BJ (cell line): ENCODE data around the gene CCDC142. TPM values are rescaled to one million over a fixed set of nuclear protein-coding genes. Genes with fewer than 3 reads are reported as not detected.

Experiments used
- CTCF ChIA-PET: fragments of 350-600 bp; formaldehyde crosslinking; extraction: SDS; loops from one replicate; lab custom pipeline; 2021; ENCODE audit warnings: antibody characterized with exemption, inconsistent platforms; lab: Yijun Ruan, JAX
- POLR2A ChIA-PET: fragments of 300-600 bp; sonication (Branson Sonifier 250); formaldehyde crosslinking; extraction: SDS; loops from one replicate; lab custom pipeline; 2021; ENCODE audit warnings: antibody characterized with exemption; lab: Charles Lee
- DNase-seq: peaks from one replicate; pipeline ENCODE4 v3.0.0-alpha.2; 2011; ENCODE audit warnings: low read depth
- H3K27me3 ChIP-seq: 2 replicates; pipeline ENCODE4 v1.6.0; 2011; ENCODE audit warnings: low read length; ENCODE audit not compliant: control insufficient read depth, insufficient read depth
- H3K36me3 ChIP-seq: 2 replicates; pipeline ENCODE4 v1.5.1; 2011; ENCODE audit warnings: low read length; ENCODE audit not compliant: control insufficient read depth, insufficient read depth
- H3K4me3 ChIP-seq: 2 replicates; pipeline ENCODE4 v1.5.1; 2011; ENCODE audit warnings: low read depth, mild to moderate bottlenecking, control low read depth, low read length
- CTCF ChIP-seq: IDR thresholded peaks from 2 replicates; pipeline ENCODE4 v1.5.1; 2011; ENCODE audit warnings: low read depth, mild to moderate bottlenecking, control low read depth, inconsistent platforms, low read length, moderate library complexity; ENCODE audit not compliant: insufficient read depth
- polyA plus RNA-seq: library from polyadenylated mRNA; depleted of rRNA; stranded (reverse); fragments of >200 nt; gene quantifications from 2 replicates; pipeline ENCODE4 v1.2.3, GENCODE V29; 2011

CCDC142 gene
- polyA plus RNA-seq, 1 experiment: 6.2 TPM

GRCh38 chr2:74457549-74458131 lies 25.2 kb downstream of the CCDC142 start:
- CTCF ChIA-PET: interaction anchor here (1.2 to 2.3 kb wide), 3 partner anchors 10 to 122 kb away, joined by 4 to 11 read pairs (median 4); partner anchors contain the start of genes CCDC142 and TTC31
- DNase-seq: no peak
- POLR2A ChIA-PET: no interaction called here
- H3K36me3 ChIP-seq: peaks cover 14% of the 10 kb centered on the region
- no peak for TF ChIP-seq CTCF
- H3K27me3 ChIP-seq: no peaks in the 10 kb centered on the region
- peak overlapping the region; percentile 56 for H3K4me3 ChIP-seq

GRCh38 chr2:74457129-74457548 lies 25.7 kb downstream of the CCDC142 start:
- no peak for DNase-seq
- ChIA-PET CTCF (interaction anchor here (0.9 to 2.3 kb wide), 3 partner anchors 26 to 122 kb away, joined by 3 to 11 read pairs (median 4); partner anchors contain the start of genes CCDC142 and TTC31), POLR2A (no interaction called here)
- Histone ChIP-seq H3K36me3 (peaks cover 11% of the 10 kb centered on the region), H3K27me3 (no peaks in the 10 kb centered on the region), H3K4me3 (peak overlapping the region; percentile 56)
- no peak for TF ChIP-seq CTCF

GRCh38 chr2:74454654-74455511 lies 27.9 kb downstream of the CCDC142 start, which contains the start of gene INO80B:
INO80B (plus strand) TSS chr2:74455087; CDS start chr2:74455117, 30 bp downstream.
- no peaks in the 10 kb centered on the region for H3K36me3 ChIP-seq
- DNase-seq: peak; percentile 87
- CTCF ChIA-PET: interaction anchor here (0.8 to 4.2 kb wide), 7 partner anchors 12 to 256 kb away, joined by 3 to 13 read pairs (median 3); partner anchors contain the start of genes CCDC142 and TTC31
- no peak for TF ChIP-seq CTCF
- H3K4me3 ChIP-seq: peak within 1 kb of the TSS; percentile 68
- H3K27me3 ChIP-seq: no peaks in the 10 kb centered on the region
- POLR2A ChIA-PET: interaction anchor here (0.5 to 0.7 kb wide), 2 partner anchors 18 to 24 kb away, joined by 3 read pairs; partner anchors contain the start of gene MRPL53

- H3K36me3 ChIP-seq: no peaks in the 10 kb centered on the region
- no peak for TF ChIP-seq CTCF
- CTCF ChIA-PET: no interaction called here
- no peak for DNase-seq
- H3K27me3 ChIP-seq: no peaks in the 10 kb centered on the region
- no peak overlapping the region for H3K4me3 ChIP-seq
- POLR2A ChIA-PET: no interaction called here
Measured at GRCh38 chr2:74450570-74451190, 32.1 kb downstream of the CCDC142 start.
